A375 (cell line): ENCODE measurements around the gene MSMP. TPM values are rescaled to one million over a fixed set of nuclear protein-coding genes. Genes with fewer than 3 reads are reported as not detected.

Source experiments
- small RNA-seq: library from RNA; depleted of rRNA; stranded (forward); fragments of <200 nt; gene quantifications from one replicate; pipeline ENCODE3, GENCODE V24; 2014
- total RNA-seq: library from RNA; depleted of rRNA; stranded (reverse); fragments of >200 nt; shearing (Covaris generic); gene quantifications from 2 replicates; pipeline ENCODE4 v1.2.3, GENCODE V29; 2014; rRNA removed

MSMP gene
- not detected in 2 replicates for total RNA-seq

GRCh38 chr9:35754264-35754663 lies at the start of gene MSMP:
Gene MSMP, minus strand, starts transcription at chr9:35754276. Its CDS starts 147 bp downstream, at chr9:35754129.

DNA sequence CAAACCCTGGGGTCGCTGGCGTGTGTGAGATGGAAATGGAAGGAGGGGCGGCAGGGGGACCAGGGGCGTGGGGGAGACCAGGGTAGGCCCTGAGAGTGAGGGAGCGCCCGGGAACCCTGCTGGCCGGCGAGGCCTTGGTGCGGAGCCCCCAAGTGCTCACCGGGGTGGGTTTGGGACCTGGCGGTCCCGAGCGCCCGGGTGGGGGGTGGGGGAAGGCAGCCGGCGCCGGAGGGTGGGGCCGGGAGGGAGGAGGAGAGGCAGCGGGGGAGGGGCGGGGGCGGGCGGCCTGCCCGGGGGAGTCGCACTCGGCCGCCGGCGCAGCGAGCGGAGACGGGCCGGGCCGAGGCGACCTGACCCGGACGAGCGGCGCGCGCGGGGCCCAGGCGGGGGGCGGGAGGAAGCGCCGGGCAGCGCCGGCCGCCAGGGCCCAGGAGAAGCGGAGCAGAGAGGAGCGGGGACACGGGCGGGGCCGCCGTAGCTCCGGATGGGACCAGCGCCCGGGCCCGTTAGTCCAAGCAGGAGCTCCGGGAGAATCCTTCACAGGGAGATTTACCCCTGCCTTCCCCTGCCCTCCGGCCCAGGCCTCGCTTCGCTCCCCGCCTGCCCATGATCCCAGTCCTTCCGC lies 37.3 kb upstream of the MSMP start, which contains the start of gene NPR2:
NPR2 (plus strand) TSS at position 295 of the 625 bp plus-strand sequence. CDS start 818 bp downstream, outside the sequence.

GRCh38 chr9:35748858-35749514 lies 5.1 kb downstream of the MSMP start, which contains the start of the genes GBA2 and RGP1:
Gene GBA2, minus strand, starts transcription at chr9:35749228. Its CDS starts 524 bp downstream, at chr9:35748704.
Gene RGP1, plus strand, starts transcription at chr9:35749287. Its CDS starts 469 bp downstream, at chr9:35749756.

DNA sequence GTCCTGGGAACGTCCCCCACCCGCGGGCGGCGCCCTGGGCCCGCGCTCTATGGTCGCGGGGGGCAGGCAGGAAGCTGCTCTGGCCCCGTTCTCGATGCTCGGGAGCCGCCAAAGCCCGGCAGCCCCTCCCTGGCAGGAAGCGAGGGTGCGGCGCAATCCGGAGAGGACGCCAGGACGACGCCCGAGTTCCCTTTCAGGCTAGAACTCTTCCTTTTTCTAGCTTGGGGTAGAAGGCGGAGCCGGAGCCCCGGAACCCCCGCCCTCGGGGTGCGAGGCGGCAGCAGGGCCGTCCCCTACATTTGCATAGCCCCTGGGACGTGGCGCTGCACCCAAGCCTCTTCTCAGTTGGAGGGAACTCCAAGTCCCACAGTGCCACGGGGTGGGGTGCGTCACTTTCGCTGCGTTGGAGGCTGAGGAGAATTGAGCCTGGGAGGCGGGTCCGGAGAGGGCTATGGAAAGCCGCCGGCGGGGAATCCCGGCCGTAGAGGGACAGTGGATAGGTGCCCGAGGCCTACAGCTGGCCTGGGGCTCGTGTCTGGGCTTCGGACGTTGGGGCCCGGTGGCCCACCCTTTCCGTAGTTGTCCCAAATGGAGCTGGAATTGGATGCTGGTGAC lies 21.8 kb downstream of the MSMP start, which contains the start of the genes CREB3 and TLN1:
CREB3 (plus strand) TSS at position 482 of the 615 bp plus-strand sequence; CDS start at position 589, 107 bp downstream.
TLN1 (minus strand) TSS at position 11 of the 615 bp plus-strand sequence. CDS start 6,501 bp downstream, outside the sequence.

Small RNA genes lying within 50 kb of the gene (small RNA-seq; reads per million reads assigned to genes)
- not detected for gene MIR6853

Other genes starting within 250 kb of the MSMP start
- gene TESK1, start 149.0 kb downstream of the MSMP start, total RNA-seq = 8.5 and 8.9 TPM in 2 replicates
- 1.3 TPM in 1 of 2 replicates, not detected in the other for gene CD72, start 135.9 kb downstream of the MSMP start, total RNA-seq
- gene SIT1, start 103.3 kb downstream of the MSMP start, total RNA-seq = not detected in 2 replicates
- 24,429 and 35,489 TPM in 2 replicates for gene RMRP, start 96.3 kb downstream of the MSMP start, total RNA-seq
- gene CCDC107, start 96.0 kb downstream of the MSMP start, total RNA-seq = 10.5 and 14.1 TPM in 2 replicates
- gene ARHGEF39, start 89.1 kb downstream of the MSMP start, total RNA-seq = 5.9 and 6.6 TPM in 2 replicates
- gene CA9, start 80.3 kb downstream of the MSMP start, total RNA-seq = 23.5 and 29.2 TPM in 2 replicates
- gene TPM2, start 64.4 kb downstream of the MSMP start, total RNA-seq = 435 and 454 TPM in 2 replicates
- 168 and 176 TPM in 2 replicates for gene TLN1, start 22.1 kb downstream of the MSMP start, total RNA-seq
- 37.5 and 41.9 TPM in 2 replicates for gene CREB3, start 21.6 kb downstream of the MSMP start, total RNA-seq
- gene GBA2, start 5.0 kb downstream of the MSMP start, total RNA-seq = 49.6 and 50.5 TPM in 2 replicates
- gene RGP1, start 5.0 kb downstream of the MSMP start, total RNA-seq = 20.3 and 20.9 TPM in 2 replicates
- 2.0 and 5.1 TPM in 2 replicates for gene NPR2, start 37.3 kb upstream of the MSMP start, total RNA-seq
- gene SPAG8, start 58.0 kb upstream of the MSMP start, total RNA-seq = 1.2 and 3.7 TPM in 2 replicates
- 95.7 and 102 TPM in 2 replicates for gene HINT2, start 60.8 kb upstream of the MSMP start, total RNA-seq
- gene FAM221B, start 74.5 kb upstream of the MSMP start, total RNA-seq = not detected in 2 replicates
- 1.5 and 1.7 TPM in 2 replicates for gene TMEM8B, start 75.0 kb upstream of the MSMP start, total RNA-seq
- gene OR13J1, start 116.1 kb upstream of the MSMP start, total RNA-seq = not detected in 2 replicates
- 7.3 and 10.7 TPM in 2 replicates for gene HRCT1, start 151.9 kb upstream of the MSMP start, total RNA-seq
- 0.60 TPM in 1 of 2 replicates, not detected in the other for gene SPAAR, start 155.2 kb upstream of the MSMP start, total RNA-seq
- not detected in 2 replicates for gene OR2S2, start 203.9 kb upstream of the MSMP start, total RNA-seq